ENCODE results near the gene ZNF862. TPM values are rescaled to one million over a fixed set of nuclear protein-coding genes. Genes with fewer than 3 reads are reported as not detected.
"Not testable (repeated sequence)": the region's sequence is repeated elsewhere in the genome, so short reads cannot be mapped to it uniquely, and the experiment has no call there.

ZNF862 gene
- total RNA-seq, 2 experiments from 2014 or later, result 18.1 to 21.4 TPM

- not testable (repeated sequence) for H3K4me3 Mint-ChIP-seq, H3K9me3 Mint-ChIP-seq, H3K27ac Mint-ChIP-seq
Observed at GRCh38 chr7:149907776-149908376, 69.7 kb downstream of the ZNF862 start.

GRCh38 chr7:149910219-149910618 is 72.0 kb downstream of the ZNF862 start:
- H3K4me1 Mint-ChIP-seq (ENCODE audit: low read depth); H3K36me3 Mint-ChIP-seq; DNase-seq; H3K27me3 Mint-ChIP-seq; POLR2A ChIA-PET; H3K9me3 Mint-ChIP-seq; CTCF ChIA-PET; H3K4me3 Mint-ChIP-seq; H3K27ac Mint-ChIP-seq; intact Hi-C loops (cut with micrococcal nuclease): not testable (repeated sequence)

More at GRCh38 chr7:149907776-149908376, 69.7 kb downstream of the ZNF862 start:
- H3K27me3 Mint-ChIP-seq; POLR2A ChIA-PET; DNase-seq; H3K4me1 Mint-ChIP-seq (ENCODE audit: low read depth); intact Hi-C loops (cut with micrococcal nuclease); CTCF ChIA-PET; H3K36me3 Mint-ChIP-seq: not testable (repeated sequence)

GRCh38 chr7:149912126-149912525 is 74.0 kb downstream of the ZNF862 start:
- H3K27ac Mint-ChIP-seq; H3K4me1 Mint-ChIP-seq (ENCODE audit: low read depth); H3K9me3 Mint-ChIP-seq; POLR2A ChIA-PET; H3K36me3 Mint-ChIP-seq; DNase-seq; intact Hi-C loops (cut with micrococcal nuclease); H3K4me3 Mint-ChIP-seq; H3K27me3 Mint-ChIP-seq; CTCF ChIA-PET: not testable (repeated sequence)

Other genes starting within 250 kb of the ZNF862 start
- under 1 TPM; 0.41 to 0.45 TPM for gene ZNF467, start 64.8 kb upstream of the ZNF862 start, total RNA-seq
- gene ATP6V0E2, start 35.6 kb downstream of the ZNF862 start, total RNA-seq, result 10 to 100 TPM; 33.5 to 34.1 TPM

Data from activated CD4-positive, alpha-beta memory T cell treated with anti-CD3 and anti-CD28 coated beads for 36 hours (primary cell).